SK-N-SH treated with all-trans-retinoic acid at 6 μM for 48 hours (cell line): ENCODE measurements around the gene ADAMTS2.

ENCODE experiments used
- ATAC-seq: fragments of 200-7000 bp; cut with Tn5 transposase; 3 replicates; pipeline ENCODE4 v1.9.1; 2020; ENCODE audit warnings: mild to moderate bottlenecking, moderate library complexity
- ARNTL ChIP-seq: fragments of 450-650 bp; formaldehyde crosslinking; IDR thresholded peaks from 2 replicates; pipeline ENCODE4 v1.5.0; 2020; ENCODE audit warnings: low read depth, mild to moderate bottlenecking, moderate library complexity, borderline replicate concordance
- CREB5 ChIP-seq: fragments of 250-450 bp; sonication (Bioruptor Pico); IDR thresholded peaks from 2 replicates; pipeline ENCODE4 v1.5.1; 2020; ENCODE audit warnings: low read depth, mild to moderate bottlenecking, moderate library complexity
- CSDC2 ChIP-seq: fragments of 250-450 bp; sonication (Bioruptor Pico); IDR thresholded peaks from 2 replicates; pipeline ENCODE4 v1.5.0; 2020; ENCODE audit warnings: mild to moderate bottlenecking, moderate library complexity
- CSRNP3 ChIP-seq: fragments of 250-450 bp; sonication (Bioruptor Pico); IDR thresholded peaks from 2 replicates; pipeline ENCODE4 v1.5.1; 2021; ENCODE audit warnings: mild to moderate bottlenecking, moderate library complexity
- ESRRG ChIP-seq: fragments of 250-450 bp; sonication (Bioruptor Pico); IDR thresholded peaks from 2 replicates; pipeline ENCODE4 v1.6.1; 2021; ENCODE audit warnings: mild to moderate bottlenecking
- OSR1 ChIP-seq: fragments of 250-450 bp; sonication (Bioruptor Pico); IDR thresholded peaks from 2 replicates; pipeline ENCODE4 v1.8.0; 2022; ENCODE audit warnings: moderate library complexity, mild to moderate bottlenecking, inconsistent platforms
- PATZ1 ChIP-seq: fragments of 250-450 bp; sonication (Bioruptor Pico); IDR thresholded peaks from 2 replicates; pipeline ENCODE4 v1.8.0; 2020; ENCODE audit warnings: mild to moderate bottlenecking, moderate library complexity, borderline replicate concordance
- POU6F1 ChIP-seq: fragments of 250-450 bp; sonication (Bioruptor Pico); IDR thresholded peaks from 2 replicates; pipeline ENCODE4 v1.8.0; 2021; ENCODE audit warnings: low read depth, mild to moderate bottlenecking, moderate library complexity, borderline replicate concordance
- SNAI2 ChIP-seq: fragments of 250-450 bp; sonication (Bioruptor Pico); IDR thresholded peaks from 2 replicates; pipeline ENCODE4 v1.5.0; 2020; ENCODE audit warnings: mild to moderate bottlenecking, moderate library complexity
- TCF4 ChIP-seq: fragments of 250-450 bp; sonication (Bioruptor Pico); IDR thresholded peaks from 2 replicates; pipeline ENCODE4 v1.8.0; 2021; ENCODE audit warnings: mild to moderate bottlenecking, moderate library complexity, borderline replicate concordance
- TSHZ2 ChIP-seq: fragments of 250-450 bp; sonication (Bioruptor Pico); IDR thresholded peaks from 2 replicates; pipeline ENCODE4 v1.5.0; 2020; ENCODE audit warnings: mild to moderate bottlenecking, moderate library complexity
- ZFP30 ChIP-seq: fragments of 450-650 bp; formaldehyde crosslinking; IDR thresholded peaks from 2 replicates; pipeline ENCODE4 v1.5.0; 2022; ENCODE audit warnings: mild to moderate bottlenecking, moderate library complexity
- ZNF70 ChIP-seq: fragments of 450-650 bp; formaldehyde crosslinking; IDR thresholded peaks from 2 replicates; pipeline ENCODE4 v1.5.0; 2020; ENCODE audit warnings: mild to moderate bottlenecking, moderate library complexity

The ADAMTS2 gene

GRCh38 chr5:179314606-179315355 lies 30.5 kb downstream of the ADAMTS2 start:
- TF ChIP-seq ZFP30 (CRISPR knock-in tag) (no peak), OSR1 (CRISPR knock-in tag) (no peak), PATZ1 (CRISPR knock-in tag) (no peak), CREB5 (CRISPR knock-in tag) (no peak), ESRRG (CRISPR knock-in tag) (no peak), ZNF70 (no peak)
- TF ChIP-seq, all 23 proteins: peak for 0
- no peak for ATAC-seq

- peak; percentile 31; the same call in 1 of the 2 replicates for TF ChIP-seq TCF4 (CRISPR knock-in tag)
- no peak for TF ChIP-seq ESRRG (CRISPR knock-in tag)
- peak; percentile 75; the same call in 1 of the 2 replicates for TF ChIP-seq TSHZ2 (CRISPR knock-in tag)
These were observed 31.3 kb downstream of the ADAMTS2 start for GRCh38 chr5:179313849-179314521.

GRCh38 chr5:179312557-179313235 lies 32.6 kb downstream of the ADAMTS2 start:
- no peak for ATAC-seq
- TF ChIP-seq CSRNP3 (CRISPR knock-in tag) = no peak
- no peak for TF ChIP-seq SNAI2 (CRISPR knock-in tag)

More at GRCh38 chr5:179313849-179314521, 31.3 kb downstream of the ADAMTS2 start:
- ATAC-seq = peak; percentile 58; the same call in 1 of the 3 replicates

- TF ChIP-seq CSDC2 (CRISPR knock-in tag) = no peak
- TF ChIP-seq ARNTL (CRISPR knock-in tag) = no peak
- TF ChIP-seq PATZ1 (CRISPR knock-in tag) = no peak
- TF ChIP-seq POU6F1 (CRISPR knock-in tag) = no peak
- TF ChIP-seq ESRRG (CRISPR knock-in tag) = no peak
- no peak for ATAC-seq
These were observed 33.7 kb downstream of the ADAMTS2 start for GRCh38 chr5:179311581-179311980.
